ENCODE data around the gene MAVS. TPM values are rescaled to one million over a fixed set of nuclear protein-coding genes. Genes with fewer than 3 reads are reported as not detected.

Gene MAVS
- total RNA-seq, 1 experiment from 2014 or later = 23.4 TPM

GRCh38 chr20:3888622-3889488 lies 42.2 kb downstream of the MAVS start, which contains the start of gene PANK2:
Gene PANK2, plus strand, starts transcription at chr20:3889387.
- DNase-seq (ENCODE audit: low spot score) (peak; percentile 100), ATAC-seq (peak; percentile 96)
- H3K4me3 Mint-ChIP-seq = peak within 1 kb of the TSS; percentile 96
- H3K27me3 Mint-ChIP-seq (ENCODE audit: low read depth) = no peaks in the 10 kb centered on the region
- peaks cover 46% of the 10 kb centered on the region for H3K4me1 Mint-ChIP-seq
- H3K36me3 Mint-ChIP-seq = peaks cover 28% of the 10 kb centered on the region
- ChIA-PET POLR2A (interaction anchor here (0.8 kb wide), 1 partner anchor 90 kb away, joined by 7 read pairs; no protein-coding TSS in a partner anchor), CTCF (interaction anchor here (1.0 to 2.0 kb wide), 3 partner anchors 68 to 196 kb away, joined by 3 to 7 read pairs (median 3); no protein-coding TSS in a partner anchor)
- no peaks in the 10 kb centered on the region for H3K9me3 Mint-ChIP-seq
- peak within 1 kb of the TSS; percentile 97 for H3K27ac Mint-ChIP-seq
- TF ChIP-seq CBFB (CRISPR knock-in tag; IDR thresholded peaks at IDR 0.05; ENCODE audit: low read depth) = 0 out of 2 replicates have a peak, but pooled peaks have one; percentile 13
- peak; percentile 38; the same call in 1 of the 2 replicates for TF ChIP-seq ZBTB21 (CRISPR knock-in tag; IDR thresholded peaks at IDR 0.05; ENCODE audit: borderline replicate concordance)
- no peak for TF ChIP-seq NFE2L1 (CRISPR knock-in tag; IDR thresholded peaks at IDR 0.05)
- TF ChIP-seq NFYB (CRISPR knock-in tag; conservative IDR thresholded peaks at IDR 0.05; ENCODE audit: low read depth) = peak; percentile 100
- TF ChIP-seq ETV6 (CRISPR knock-in tag; IDR thresholded peaks at IDR 0.05) = peak; percentile 75
- 0 out of 2 replicates have a peak, but pooled peaks have one; percentile 24 for TF ChIP-seq CREM (CRISPR knock-in tag; IDR thresholded peaks at IDR 0.05)
- TF ChIP-seq, protein P1, sequence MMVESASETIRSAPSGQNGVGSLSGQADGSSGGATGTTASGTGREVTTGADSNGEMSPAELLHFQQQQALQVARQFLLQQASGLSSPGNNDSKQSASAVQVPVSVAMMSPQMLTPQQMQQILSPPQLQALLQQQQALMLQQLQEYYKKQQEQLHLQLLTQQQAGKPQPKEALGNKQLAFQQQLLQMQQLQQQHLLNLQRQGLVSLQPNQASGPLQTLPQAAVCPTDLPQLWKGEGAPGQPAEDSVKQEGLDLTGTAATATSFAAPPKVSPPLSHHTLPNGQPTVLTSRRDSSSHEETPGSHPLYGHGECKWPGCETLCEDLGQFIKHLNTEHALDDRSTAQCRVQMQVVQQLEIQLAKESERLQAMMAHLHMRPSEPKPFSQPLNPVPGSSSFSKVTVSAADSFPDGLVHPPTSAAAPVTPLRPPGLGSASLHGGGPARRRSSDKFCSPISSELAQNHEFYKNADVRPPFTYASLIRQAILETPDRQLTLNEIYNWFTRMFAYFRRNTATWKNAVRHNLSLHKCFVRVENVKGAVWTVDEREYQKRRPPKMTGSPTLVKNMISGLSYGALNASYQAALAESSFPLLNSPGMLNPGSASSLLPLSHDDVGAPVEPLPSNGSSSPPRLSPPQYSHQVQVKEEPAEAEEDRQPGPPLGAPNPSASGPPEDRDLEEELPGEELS (CRISPR knock-in tag; IDR thresholded peaks at IDR 0.05) = peak; percentile 74
- no peak for TF ChIP-seq CREB1 (CRISPR knock-in tag; IDR thresholded peaks at IDR 0.05)
- TF ChIP-seq TEAD1 (CRISPR knock-in tag; IDR thresholded peaks at IDR 0.05) = peak; percentile 53; the same call in 1 of the 2 replicates
- no peak for TF ChIP-seq ZNF138 (CRISPR knock-in tag; conservative IDR thresholded peaks at IDR 0.05)
- TF ChIP-seq MYBL2 (CRISPR knock-in tag; IDR thresholded peaks at IDR 0.05) = peak; percentile 80
- no peak for TF ChIP-seq SMAD4 (CRISPR knock-in tag; IDR thresholded peaks at IDR 0.05)
- peak; percentile 49; the same call in 1 of the 2 replicates for TF ChIP-seq E2F1 (CRISPR knock-in tag; IDR thresholded peaks at IDR 0.05)
- peak; percentile 91 for TF ChIP-seq ZNF263 (CRISPR knock-in tag; IDR thresholded peaks at IDR 0.05; ENCODE audit: low read depth)
- peak; percentile 45; the same call in 1 of the 2 replicates for TF ChIP-seq ARID4B (CRISPR knock-in tag; IDR thresholded peaks at IDR 0.05; ENCODE audit: borderline replicate concordance)
- TF ChIP-seq, protein P2, sequence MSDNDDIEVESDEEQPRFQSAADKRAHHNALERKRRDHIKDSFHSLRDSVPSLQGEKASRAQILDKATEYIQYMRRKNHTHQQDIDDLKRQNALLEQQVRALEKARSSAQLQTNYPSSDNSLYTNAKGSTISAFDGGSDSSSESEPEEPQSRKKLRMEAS (CRISPR knock-in tag; IDR thresholded peaks at IDR 0.05) = peak; percentile 64
- TF ChIP-seq, protein P3, sequence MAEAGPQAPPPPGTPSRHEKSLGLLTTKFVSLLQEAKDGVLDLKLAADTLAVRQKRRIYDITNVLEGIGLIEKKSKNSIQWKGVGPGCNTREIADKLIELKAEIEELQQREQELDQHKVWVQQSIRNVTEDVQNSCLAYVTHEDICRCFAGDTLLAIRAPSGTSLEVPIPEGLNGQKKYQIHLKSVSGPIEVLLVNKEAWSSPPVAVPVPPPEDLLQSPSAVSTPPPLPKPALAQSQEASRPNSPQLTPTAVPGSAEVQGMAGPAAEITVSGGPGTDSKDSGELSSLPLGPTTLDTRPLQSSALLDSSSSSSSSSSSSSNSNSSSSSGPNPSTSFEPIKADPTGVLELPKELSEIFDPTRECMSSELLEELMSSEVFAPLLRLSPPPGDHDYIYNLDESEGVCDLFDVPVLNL (CRISPR knock-in tag; IDR thresholded peaks at IDR 0.05; ENCODE audit: borderline replicate concordance, low read depth) = no peak; the same call in 1 of the 2 replicates
- peak; percentile 88 for TF ChIP-seq HMGXB4 (CRISPR knock-in tag; IDR thresholded peaks at IDR 0.05)
- peak; percentile 37; the same call in 1 of the 2 replicates for TF ChIP-seq TP53 (CRISPR knock-in tag; IDR thresholded peaks at IDR 0.05)
- TF ChIP-seq PRDM15 (CRISPR knock-in tag; IDR thresholded peaks at IDR 0.05) = peak; percentile 28; the same call in 1 of the 2 replicates
